Fibroblast of mammary gland (primary cell): ENCODE data around the gene CCSER1.

Experiments used
- DNase-seq: peaks from one replicate; pipeline ENCODE4 v3.0.0-alpha.2; 2010; ENCODE audit warnings: low read depth
- H3K4me3 ChIP-seq: 2 replicates; pipeline ENCODE4 v1.5.1; 2011; ENCODE audit warnings: low read depth, mild to moderate bottlenecking, low read length, moderate library complexity; ENCODE audit not compliant: control insufficient read depth
- TF ChIP-seq, protein P1 (sequence below): conservative IDR thresholded peaks from 2 replicates; pipeline ENCODE4 v1.5.1; 2011; ENCODE audit warnings: low read depth, low read length, inconsistent platforms; ENCODE audit not compliant: control insufficient read depth, insufficient read depth

The CCSER1 gene

DNA sequence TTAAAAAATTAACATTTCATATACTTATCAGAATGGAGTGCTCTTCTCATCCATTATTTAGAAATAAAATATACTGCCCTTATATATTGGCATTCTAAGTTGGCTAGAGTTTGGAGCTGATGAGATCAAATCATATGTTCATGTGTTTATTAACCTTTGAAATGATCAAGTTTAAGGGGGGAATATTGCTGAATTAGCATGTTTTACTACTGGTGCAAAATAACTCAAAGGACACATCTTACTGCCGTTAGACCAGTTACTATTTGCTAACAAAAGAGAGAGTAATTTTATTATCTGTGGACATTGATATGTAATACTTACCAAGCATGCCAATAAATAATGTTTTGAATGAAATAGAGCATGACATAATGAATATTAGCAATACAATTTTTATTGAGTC is 901.0 kb downstream of the CCSER1 start:
- no peak overlapping the region for H3K4me3 ChIP-seq
- no peak for DNase-seq
- TF ChIP-seq, protein P1, sequence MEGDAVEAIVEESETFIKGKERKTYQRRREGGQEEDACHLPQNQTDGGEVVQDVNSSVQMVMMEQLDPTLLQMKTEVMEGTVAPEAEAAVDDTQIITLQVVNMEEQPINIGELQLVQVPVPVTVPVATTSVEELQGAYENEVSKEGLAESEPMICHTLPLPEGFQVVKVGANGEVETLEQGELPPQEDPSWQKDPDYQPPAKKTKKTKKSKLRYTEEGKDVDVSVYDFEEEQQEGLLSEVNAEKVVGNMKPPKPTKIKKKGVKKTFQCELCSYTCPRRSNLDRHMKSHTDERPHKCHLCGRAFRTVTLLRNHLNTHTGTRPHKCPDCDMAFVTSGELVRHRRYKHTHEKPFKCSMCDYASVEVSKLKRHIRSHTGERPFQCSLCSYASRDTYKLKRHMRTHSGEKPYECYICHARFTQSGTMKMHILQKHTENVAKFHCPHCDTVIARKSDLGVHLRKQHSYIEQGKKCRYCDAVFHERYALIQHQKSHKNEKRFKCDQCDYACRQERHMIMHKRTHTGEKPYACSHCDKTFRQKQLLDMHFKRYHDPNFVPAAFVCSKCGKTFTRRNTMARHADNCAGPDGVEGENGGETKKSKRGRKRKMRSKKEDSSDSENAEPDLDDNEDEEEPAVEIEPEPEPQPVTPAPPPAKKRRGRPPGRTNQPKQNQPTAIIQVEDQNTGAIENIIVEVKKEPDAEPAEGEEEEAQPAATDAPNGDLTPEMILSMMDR, result no peak

DNA sequence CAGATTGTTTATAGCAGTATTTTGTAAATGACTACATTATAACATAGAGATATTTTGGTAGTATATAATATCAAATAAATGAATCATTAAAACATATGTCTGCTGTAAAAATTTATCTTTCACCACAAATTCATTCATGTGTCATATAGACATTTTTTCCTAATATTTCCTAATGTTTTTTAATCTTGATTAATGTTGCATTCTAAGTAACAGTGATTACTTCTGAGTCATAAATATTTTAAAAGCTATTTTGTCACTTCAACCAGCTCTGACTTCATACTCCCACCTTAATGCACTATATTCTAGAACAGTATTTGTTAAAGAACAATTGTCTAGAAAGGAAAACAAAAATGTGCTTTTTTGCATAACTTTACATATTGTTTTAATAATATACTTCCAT is 904.6 kb downstream of the CCSER1 start:
- DNase-seq, result no peak
- no peak overlapping the region for H3K4me3 ChIP-seq
- TF ChIP-seq, protein P1, result no peak

DNA sequence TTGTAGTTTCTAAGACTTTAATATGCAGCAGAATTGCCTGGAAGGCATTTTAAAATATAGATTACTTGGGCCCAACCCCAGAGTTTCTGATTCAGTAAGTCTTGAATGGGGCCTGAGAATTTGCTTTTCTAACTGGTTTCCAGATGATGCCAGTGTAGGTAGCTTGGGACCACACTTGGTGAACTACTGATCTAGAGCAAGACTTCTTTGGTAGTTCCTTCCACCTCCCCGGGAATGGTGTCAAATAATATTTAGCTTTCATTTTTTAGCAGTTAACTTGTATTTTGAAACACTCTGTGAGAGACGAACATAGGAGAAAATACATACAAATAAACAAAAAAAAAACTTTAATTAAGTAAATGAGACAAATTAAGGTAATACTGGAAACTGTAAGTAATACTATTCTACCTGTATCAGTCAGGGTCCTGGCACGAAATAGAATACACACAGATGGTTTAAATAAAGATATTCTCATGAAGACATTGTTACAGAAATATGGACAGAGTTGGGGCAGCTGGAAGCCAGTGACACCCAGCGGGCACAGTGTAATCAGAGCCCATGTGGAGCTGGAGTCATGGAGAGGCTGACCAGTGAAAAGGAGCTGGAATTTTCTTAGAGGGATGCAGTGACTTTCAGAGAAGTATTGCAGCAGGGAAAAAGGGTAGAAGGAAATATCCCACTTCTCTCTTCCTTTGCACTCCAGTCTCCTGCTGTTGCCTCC is 905.7 kb downstream of the CCSER1 start:
- TF ChIP-seq, protein P1, result no peak
- no peak overlapping the region for H3K4me3 ChIP-seq
- DNase-seq, result no peak

DNA sequence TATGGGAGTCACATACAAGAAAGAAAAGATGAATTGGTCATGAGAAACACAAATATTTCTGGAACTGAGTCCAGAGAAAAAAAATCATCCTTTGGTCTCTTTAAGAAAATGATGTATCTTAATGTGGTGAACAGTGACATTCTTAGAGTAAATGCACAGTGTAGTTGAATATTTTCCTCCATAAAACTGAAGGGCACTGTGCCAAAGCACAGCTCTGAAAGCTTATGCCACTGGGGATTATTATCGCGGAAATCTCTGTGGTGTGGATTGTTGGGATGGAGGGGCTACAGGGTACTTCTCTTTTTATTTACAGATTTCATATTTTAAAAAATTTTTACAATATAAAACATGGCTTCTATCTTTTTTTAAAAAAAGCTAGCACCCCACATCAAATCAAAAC is 908.1 kb downstream of the CCSER1 start:
- H3K4me3 ChIP-seq, result no peak overlapping the region
- TF ChIP-seq, protein P1, result no peak
- DNase-seq, result no peak

- no peak for DNase-seq
- TF ChIP-seq, protein P1, result no peak
- no peak overlapping the region for H3K4me3 ChIP-seq
These were observed 910.8 kb downstream of the CCSER1 start for GRCh38 chr4:91037951-91038350.

GRCh38 chr4:91057871-91058270 is 930.7 kb downstream of the CCSER1 start:
- TF ChIP-seq, protein P1, result no peak
- DNase-seq, result no peak
- H3K4me3 ChIP-seq, result no peak overlapping the region
